Neural cell (in vitro differentiated cells): Measurements from ENCODE around the gene CNOT3. TPM values are rescaled to one million over a fixed set of nuclear protein-coding genes. Genes with fewer than 3 reads are reported as not detected.
A peak's percentile ranks its signal among the peaks of the same experiment; 100 is the strongest.

Experiments
- H2AFZ ChIP-seq: fragments of 200-600, 300-800 bp; sonication (generic), shearing (Covaris generic); 2 replicates; pipeline ENCODE4 v1.6.0; 2014; ENCODE audit warnings: low read depth, mild to moderate bottlenecking, antibody characterized with exemption, low read length, moderate library complexity
- H3F3A ChIP-seq: fragments of 200-600 bp; shearing (Covaris generic); 2 replicates; pipeline ENCODE4 v1.6.1; 2016; ENCODE audit warnings: mild to moderate bottlenecking, moderate library complexity, mixed read lengths, antibody characterized with exemption, low read length; ENCODE audit not compliant: insufficient read depth, poor library complexity, severe bottlenecking
- H3K27ac ChIP-seq: fragments of 200-600, 300-800 bp; sonication (generic), shearing (Covaris generic); 2 replicates; pipeline ENCODE4 v1.5.1; 2014; ENCODE audit warnings: mild to moderate bottlenecking, low read length, moderate library complexity
- H3K27me3 ChIP-seq: fragments of 300-800, 200-600 bp; sonication (generic), shearing (Covaris generic); 2 replicates; pipeline ENCODE4 v1.6.0; 2014; ENCODE audit warnings: mild to moderate bottlenecking, low read depth, low read length, moderate library complexity; ENCODE audit not compliant: insufficient read depth
- H3K36me3 ChIP-seq: fragments of 300-800, 200-600 bp; sonication (generic), shearing (Covaris generic); 2 replicates; pipeline ENCODE4 v1.5.1; 2014; ENCODE audit warnings: mild to moderate bottlenecking, antibody characterized with exemption, low read length, moderate library complexity; ENCODE audit not compliant: insufficient read depth
- H3K4me2 ChIP-seq: fragments of 300-800, 200-600 bp; sonication (generic), shearing (Covaris generic); 2 replicates; pipeline ENCODE4 v1.6.0; 2014; ENCODE audit warnings: mild to moderate bottlenecking, low read length
- H3K4me3 ChIP-seq: fragments of 300-800, 200-600 bp; sonication (generic), shearing (Covaris generic); 2 replicates; pipeline ENCODE4 v1.5.1; 2014; ENCODE audit warnings: mild to moderate bottlenecking, low read length, moderate library complexity
- H3K79me2 ChIP-seq: fragments of 200-600 bp; shearing (Covaris generic); replicated peaks from 2 replicates; pipeline ENCODE4 v1.6.0; 2014; ENCODE audit warnings: mild to moderate bottlenecking, low read length, moderate library complexity; ENCODE audit not compliant: insufficient read depth
- H3K9ac ChIP-seq: fragments of 300-800, 200-600 bp; sonication (generic), shearing (Covaris generic); 2 replicates; pipeline ENCODE4 v1.6.1; 2016; ENCODE audit warnings: mild to moderate bottlenecking, low read length, mixed read lengths
- H3K9me2 ChIP-seq: fragments of 200-600 bp; shearing (Covaris generic); 2 replicates; pipeline ENCODE4 v1.6.1; 2016; ENCODE audit warnings: mild to moderate bottlenecking, low read length, mixed read lengths; ENCODE audit not compliant: insufficient read depth
- H3K9me3 ChIP-seq: fragments of 200-600, 300-800 bp; sonication (generic), shearing (Covaris generic); 2 replicates; pipeline ENCODE4 v1.6.1; 2016; ENCODE audit warnings: mild to moderate bottlenecking, mixed run types, low read length, moderate library complexity, mixed read lengths
- H4K20me1 ChIP-seq: fragments of 200-600 bp; shearing (Covaris generic); 2 replicates; pipeline ENCODE4 v1.6.1; 2016; ENCODE audit warnings: mild to moderate bottlenecking, mixed run types; ENCODE audit not compliant: insufficient read depth
- EP300 ChIP-seq: fragments of 450-650 bp; conservative IDR thresholded peaks from 2 replicates; pipeline ENCODE4 v1.6.1; 2014; ENCODE audit warnings: antibody characterized with exemption, mild to moderate bottlenecking, moderate library complexity; ENCODE audit not compliant: poor library complexity, severe bottlenecking
- EZH2 ChIP-seq: fragments of 200-600, 300-800 bp; shearing (Covaris generic), sonication (generic); IDR thresholded peaks from 2 replicates; pipeline ENCODE4 v1.6.1; 2014; ENCODE audit warnings: antibody characterized with exemption, low read length, borderline replicate concordance, mild to moderate bottlenecking; ENCODE audit not compliant: insufficient read depth, poor library complexity, severe bottlenecking
- MXI1 ChIP-seq: fragments of 450-650 bp; conservative IDR thresholded peaks from 2 replicates; pipeline ENCODE4 v1.6.1; 2014; ENCODE audit warnings: antibody characterized with exemption, mild to moderate bottlenecking; ENCODE audit not compliant: poor library complexity, severe bottlenecking
- POLR2AphosphoS5 ChIP-seq: IDR thresholded peaks from 2 replicates; pipeline ENCODE4 v1.6.1; 2012
- RAD21 ChIP-seq: fragments of 450-650 bp; conservative IDR thresholded peaks from 2 replicates; pipeline ENCODE4 v1.6.1; 2014; ENCODE audit warnings: antibody characterized with exemption, mild to moderate bottlenecking, moderate library complexity
- SMC3 ChIP-seq: fragments of 450-650 bp; conservative IDR thresholded peaks from 2 replicates; pipeline ENCODE4 v1.6.1; 2014; ENCODE audit warnings: antibody characterized with exemption, mild to moderate bottlenecking, moderate library complexity; ENCODE audit not compliant: poor library complexity
- TAF1 ChIP-seq: IDR thresholded peaks from 2 replicates; pipeline ENCODE4 v1.6.1; 2012; ENCODE audit warnings: low read depth
- polyA plus RNA-seq: library from polyadenylated mRNA; depleted of rRNA; stranded (reverse); fragments of >200 nt; gene quantifications from 2 replicates; pipeline ENCODE4 v1.2.3, GENCODE V29; 2014
- TF ChIP-seq, protein P1 (sequence below): fragments of 450-650 bp; IDR thresholded peaks from 2 replicates; pipeline ENCODE4 v1.5.1; 2014; ENCODE audit warnings: antibody characterized with exemption, mild to moderate bottlenecking, moderate library complexity; ENCODE audit not compliant: poor library complexity, severe bottlenecking
- TF ChIP-seq, protein P2 (sequence below): IDR thresholded peaks from 2 replicates; pipeline ENCODE4 v1.6.1; 2012; ENCODE audit warnings: borderline replicate concordance

Gene CNOT3
- polyA plus RNA-seq, 1 donor from 2014 or later = 7.6 TPM

DNA sequence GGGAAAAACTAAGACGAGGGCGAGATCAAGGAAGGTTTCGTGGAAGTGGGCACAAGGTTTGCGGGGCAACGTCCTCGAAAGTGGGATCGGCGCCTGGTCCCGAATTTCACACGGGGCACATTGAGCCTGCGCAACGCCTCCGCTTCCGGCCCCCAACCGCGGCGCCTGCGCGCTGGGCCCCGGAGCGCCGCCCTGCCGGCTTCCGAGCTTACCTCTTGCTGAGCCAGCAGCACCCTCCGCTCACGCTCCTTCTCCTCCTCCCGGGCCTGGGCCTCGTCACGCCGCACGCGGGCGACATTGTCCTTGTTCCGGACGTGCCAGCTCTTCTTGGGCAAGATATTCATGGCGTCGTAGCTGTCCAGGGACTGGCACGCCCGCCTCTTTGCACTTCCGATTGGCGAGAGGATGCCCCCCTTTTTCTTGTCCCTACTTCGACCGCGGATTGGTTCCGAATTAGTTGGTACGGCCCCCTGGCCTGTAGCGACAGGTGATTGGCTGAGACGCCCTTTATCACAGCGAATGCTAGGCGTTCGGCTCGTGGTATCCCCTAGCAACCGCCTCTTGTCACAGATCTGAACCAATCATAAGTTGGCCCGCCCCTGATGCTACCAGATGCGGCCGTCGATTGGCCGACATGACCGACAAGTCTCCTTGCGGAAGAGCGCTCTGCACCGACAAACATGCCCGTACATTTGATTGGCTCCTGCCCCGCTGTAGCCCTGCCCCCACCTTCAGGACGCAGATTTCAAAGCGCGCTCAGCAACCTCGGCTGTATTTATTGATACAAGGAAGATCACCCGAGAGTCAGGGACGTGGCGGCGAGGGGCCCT, 22.0 kb downstream of the CNOT3 start, which contains the start of gene LENG1:
TSS of gene LENG1 (minus strand) at position 370 of the 830 bp plus-strand sequence. CDS start at position 344, 26 bp downstream.
- no peaks in the 10 kb centered on the region for H3F3A ChIP-seq
- H3K4me3 ChIP-seq = peak within 1 kb of the TSS; percentile 79
- peak within 1 kb of the TSS; percentile 81 for H2AFZ ChIP-seq
- H3K4me2 ChIP-seq = peak within 1 kb of the TSS; percentile 99
- peak within 1 kb of the TSS; percentile 78 for H3K9ac ChIP-seq
- no peaks in the 10 kb centered on the region for H3K36me3 ChIP-seq
- H3K9me3 ChIP-seq = no peaks in the 10 kb centered on the region
- peak within 1 kb of the TSS; percentile 91 for H3K27ac ChIP-seq
- TF ChIP-seq, protein P1, sequence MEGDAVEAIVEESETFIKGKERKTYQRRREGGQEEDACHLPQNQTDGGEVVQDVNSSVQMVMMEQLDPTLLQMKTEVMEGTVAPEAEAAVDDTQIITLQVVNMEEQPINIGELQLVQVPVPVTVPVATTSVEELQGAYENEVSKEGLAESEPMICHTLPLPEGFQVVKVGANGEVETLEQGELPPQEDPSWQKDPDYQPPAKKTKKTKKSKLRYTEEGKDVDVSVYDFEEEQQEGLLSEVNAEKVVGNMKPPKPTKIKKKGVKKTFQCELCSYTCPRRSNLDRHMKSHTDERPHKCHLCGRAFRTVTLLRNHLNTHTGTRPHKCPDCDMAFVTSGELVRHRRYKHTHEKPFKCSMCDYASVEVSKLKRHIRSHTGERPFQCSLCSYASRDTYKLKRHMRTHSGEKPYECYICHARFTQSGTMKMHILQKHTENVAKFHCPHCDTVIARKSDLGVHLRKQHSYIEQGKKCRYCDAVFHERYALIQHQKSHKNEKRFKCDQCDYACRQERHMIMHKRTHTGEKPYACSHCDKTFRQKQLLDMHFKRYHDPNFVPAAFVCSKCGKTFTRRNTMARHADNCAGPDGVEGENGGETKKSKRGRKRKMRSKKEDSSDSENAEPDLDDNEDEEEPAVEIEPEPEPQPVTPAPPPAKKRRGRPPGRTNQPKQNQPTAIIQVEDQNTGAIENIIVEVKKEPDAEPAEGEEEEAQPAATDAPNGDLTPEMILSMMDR = peak; percentile 84
- TF ChIP-seq POLR2AphosphoS5 = peak; percentile 83
- TF ChIP-seq EP300 = peak; percentile 65
- peak; percentile 53 for TF ChIP-seq SMC3
- no peak for TF ChIP-seq EZH2
- TF ChIP-seq, protein P2, sequence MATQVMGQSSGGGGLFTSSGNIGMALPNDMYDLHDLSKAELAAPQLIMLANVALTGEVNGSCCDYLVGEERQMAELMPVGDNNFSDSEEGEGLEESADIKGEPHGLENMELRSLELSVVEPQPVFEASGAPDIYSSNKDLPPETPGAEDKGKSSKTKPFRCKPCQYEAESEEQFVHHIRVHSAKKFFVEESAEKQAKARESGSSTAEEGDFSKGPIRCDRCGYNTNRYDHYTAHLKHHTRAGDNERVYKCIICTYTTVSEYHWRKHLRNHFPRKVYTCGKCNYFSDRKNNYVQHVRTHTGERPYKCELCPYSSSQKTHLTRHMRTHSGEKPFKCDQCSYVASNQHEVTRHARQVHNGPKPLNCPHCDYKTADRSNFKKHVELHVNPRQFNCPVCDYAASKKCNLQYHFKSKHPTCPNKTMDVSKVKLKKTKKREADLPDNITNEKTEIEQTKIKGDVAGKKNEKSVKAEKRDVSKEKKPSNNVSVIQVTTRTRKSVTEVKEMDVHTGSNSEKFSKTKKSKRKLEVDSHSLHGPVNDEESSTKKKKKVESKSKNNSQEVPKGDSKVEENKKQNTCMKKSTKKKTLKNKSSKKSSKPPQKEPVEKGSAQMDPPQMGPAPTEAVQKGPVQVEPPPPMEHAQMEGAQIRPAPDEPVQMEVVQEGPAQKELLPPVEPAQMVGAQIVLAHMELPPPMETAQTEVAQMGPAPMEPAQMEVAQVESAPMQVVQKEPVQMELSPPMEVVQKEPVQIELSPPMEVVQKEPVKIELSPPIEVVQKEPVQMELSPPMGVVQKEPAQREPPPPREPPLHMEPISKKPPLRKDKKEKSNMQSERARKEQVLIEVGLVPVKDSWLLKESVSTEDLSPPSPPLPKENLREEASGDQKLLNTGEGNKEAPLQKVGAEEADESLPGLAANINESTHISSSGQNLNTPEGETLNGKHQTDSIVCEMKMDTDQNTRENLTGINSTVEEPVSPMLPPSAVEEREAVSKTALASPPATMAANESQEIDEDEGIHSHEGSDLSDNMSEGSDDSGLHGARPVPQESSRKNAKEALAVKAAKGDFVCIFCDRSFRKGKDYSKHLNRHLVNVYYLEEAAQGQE = peak; percentile 62
- TF ChIP-seq TAF1 = peak; percentile 70
- TF ChIP-seq MXI1 = peak; percentile 95
- peak; percentile 25 for TF ChIP-seq RAD21
- peaks cover 9% of the 10 kb centered on the region for H3K79me2 ChIP-seq
- no peaks in the 10 kb centered on the region for H4K20me1 ChIP-seq
- H3K27me3 ChIP-seq = no peaks in the 10 kb centered on the region
- no peaks in the 10 kb centered on the region for H3K9me2 ChIP-seq

DNA sequence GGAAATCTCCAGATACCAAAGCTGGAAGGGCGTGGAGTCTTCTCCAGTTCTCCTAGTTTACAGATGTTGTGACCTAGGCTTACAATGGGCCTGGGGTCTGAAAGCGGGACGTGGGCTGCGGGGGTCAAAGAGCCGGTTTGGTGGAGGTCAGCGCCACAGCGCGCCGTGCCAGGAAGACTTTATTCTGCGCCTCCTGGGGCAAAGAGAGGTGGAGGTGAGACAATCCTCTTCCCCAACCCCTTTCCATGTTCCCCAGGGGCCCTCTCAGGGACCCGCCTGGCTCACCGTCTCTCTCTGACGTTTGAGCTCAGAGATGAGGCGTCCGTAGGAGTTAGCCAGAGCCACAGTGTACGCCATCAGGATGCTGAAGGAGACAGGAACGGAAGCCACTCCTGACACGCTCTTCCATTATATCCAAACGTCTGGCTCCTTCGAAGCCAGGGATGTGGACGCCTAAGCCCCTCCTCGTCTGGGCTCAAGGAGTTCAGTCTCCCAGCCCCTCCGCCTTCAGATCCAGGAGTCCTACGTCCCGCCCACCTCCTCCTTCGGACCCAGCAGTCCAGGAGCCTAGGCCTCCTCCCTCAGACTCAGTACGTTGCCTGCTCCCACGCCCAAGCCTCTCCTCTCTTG, 22.7 kb downstream of the CNOT3 start:
- Histone ChIP-seq H3K4me3 (peak overlapping the region; percentile 79), H3K36me3 (no peaks in the 10 kb centered on the region), H3K9me2 (no peaks in the 10 kb centered on the region), H3K79me2 (peaks cover 9% of the 10 kb centered on the region), H2AFZ (peak overlapping the region; percentile 81), H3K9ac (peak overlapping the region; percentile 73), H3F3A (no peaks in the 10 kb centered on the region), H3K27ac (peak overlapping the region; percentile 81), H3K9me3 (no peaks in the 10 kb centered on the region), H3K27me3 (no peaks in the 10 kb centered on the region), H3K4me2 (peak overlapping the region; percentile 85), H4K20me1 (no peaks in the 10 kb centered on the region)
- TF ChIP-seq TAF1 (no peak), EZH2 (no peak), MXI1 (peak; percentile 29), SMC3 (peak; percentile 45), EP300 (no peak), RAD21 (peak; percentile 28), POLR2AphosphoS5 (no peak)
- TF ChIP-seq, protein P1 = no peak
- TF ChIP-seq, protein P2 = no peak
